Right kidney (tissue), 9 donors: ENCODE data around the gene ELL2.
A peak's percentile ranks its signal among the peaks of the same experiment; 100 is the strongest.

ENCODE experiments used
- DNase-seq: peaks from one replicate; pipeline ENCODE4 v3.0.0-alpha.2; 2016
- long read RNA-seq, 8 donors: transcript quantifications; one replicate each; lab custom pipeline, GENCODE V29; 2026

The ELL2 gene
- long read RNA-seq, donor 1, full-length matches to known transcripts, result 1 of 1 reads
- long read RNA-seq, donor 1, partial matches to known transcripts, result 0 of 1 reads
- long read RNA-seq, donor 1, other reads (novel, unspliced or antisense), result 0 of 1 reads
- long read RNA-seq, donor 2, full-length matches to known transcripts, result 2 of 7 reads
- long read RNA-seq, donor 2, partial matches to known transcripts, result 5 of 7 reads
- long read RNA-seq, donor 2, other reads (novel, unspliced or antisense), result 0 of 7 reads
- long read RNA-seq, donor 3, full-length matches to known transcripts, result 1 of 1 reads
- long read RNA-seq, donor 3, partial matches to known transcripts, result 0 of 1 reads
- long read RNA-seq, donor 3, other reads (novel, unspliced or antisense), result 0 of 1 reads
- long read RNA-seq, donor 4, full-length matches to known transcripts, result 1 of 1 reads
- long read RNA-seq, donor 4, partial matches to known transcripts, result 0 of 1 reads
- long read RNA-seq, donor 4, other reads (novel, unspliced or antisense), result 0 of 1 reads
- long read RNA-seq, donor 5, full-length matches to known transcripts, result 1 of 1 reads
- long read RNA-seq, donor 5, partial matches to known transcripts, result 0 of 1 reads
- long read RNA-seq, donor 5, other reads (novel, unspliced or antisense), result 0 of 1 reads
- long read RNA-seq, donor 6, result 0 reads
- long read RNA-seq, donor 7, partial matches to known transcripts, result 0 of 1 reads
- long read RNA-seq, donor 7, other reads (novel, unspliced or antisense), result 0 of 1 reads
- long read RNA-seq, donor 8, full-length matches to known transcripts, result 2 of 2 reads
- long read RNA-seq, donor 8, partial matches to known transcripts, result 0 of 2 reads
- long read RNA-seq, donor 8, other reads (novel, unspliced or antisense), result 0 of 2 reads

GRCh38 chr5:95961617-95962474 lies at the start of gene ELL2:
Gene ELL2, minus strand, starts transcription at chr5:95961851. Its CDS starts 130 bp downstream, at chr5:95961721.
- DNase-seq, result peak; percentile 79

DNA sequence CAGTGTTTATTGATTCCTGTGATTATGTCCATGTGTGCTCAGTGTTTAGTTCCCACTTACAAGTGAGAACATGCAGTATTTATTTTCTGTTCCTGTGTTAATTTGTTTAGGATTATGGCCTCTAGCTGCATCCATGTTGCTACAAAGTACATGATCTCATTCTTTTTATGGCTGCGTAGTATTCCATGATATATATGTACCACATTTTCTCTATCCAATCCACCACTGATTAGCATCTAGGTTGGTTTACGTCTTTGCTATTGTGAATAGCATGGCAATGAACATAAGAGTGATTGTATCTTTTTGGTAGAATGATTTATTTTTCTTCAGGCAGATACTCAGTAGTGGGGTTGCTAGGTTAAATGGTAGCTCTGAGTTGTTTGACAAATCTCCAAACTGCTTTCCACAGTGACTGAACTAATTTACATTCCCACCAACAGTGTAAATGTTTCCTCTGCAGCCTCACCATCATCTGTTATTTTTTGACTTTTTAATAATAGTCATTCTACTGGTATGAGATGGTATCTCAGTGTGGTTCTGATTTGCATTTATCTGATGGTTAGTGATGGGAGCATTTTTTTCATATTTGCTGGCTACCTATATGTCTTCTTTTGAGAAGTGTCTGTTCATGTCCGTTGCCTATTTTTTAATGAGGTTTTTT lies 47.5 kb upstream of the ELL2 start:
- no peak for DNase-seq

- DNase-seq, result no peak
These were observed 46.8 kb upstream of the ELL2 start for GRCh38 chr5:96008487-96008886.

- no peak for DNase-seq
These were observed 45.4 kb upstream of the ELL2 start for GRCh38 chr5:96007051-96007450.

GRCh38 chr5:96006291-96006690 lies 44.6 kb upstream of the ELL2 start:
- no peak for DNase-seq

GRCh38 chr5:96004754-96005153 lies 43.1 kb upstream of the ELL2 start:
- DNase-seq, result no peak

DNA sequence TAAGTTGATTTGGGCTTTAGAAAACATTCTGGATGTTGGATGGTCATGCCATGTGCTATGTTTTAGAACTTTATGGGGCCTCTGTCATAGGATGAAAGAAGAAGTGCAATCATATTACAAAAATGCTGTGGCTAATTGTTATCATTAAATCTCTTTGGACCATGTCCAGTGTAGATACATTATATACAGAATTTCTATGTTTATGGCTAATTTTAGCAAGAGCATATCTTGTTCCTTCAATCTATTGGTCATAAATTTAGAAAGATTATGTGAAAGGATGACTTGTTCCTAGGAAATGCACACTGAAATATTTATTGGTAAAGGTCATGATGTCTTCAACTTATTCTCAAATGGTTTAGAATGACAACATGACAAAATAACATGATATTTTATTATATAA lies 42.4 kb upstream of the ELL2 start:
- DNase-seq, result no peak

- DNase-seq, result no peak
These were observed 39.6 kb upstream of the ELL2 start for GRCh38 chr5:96001262-96001661.

DNA sequence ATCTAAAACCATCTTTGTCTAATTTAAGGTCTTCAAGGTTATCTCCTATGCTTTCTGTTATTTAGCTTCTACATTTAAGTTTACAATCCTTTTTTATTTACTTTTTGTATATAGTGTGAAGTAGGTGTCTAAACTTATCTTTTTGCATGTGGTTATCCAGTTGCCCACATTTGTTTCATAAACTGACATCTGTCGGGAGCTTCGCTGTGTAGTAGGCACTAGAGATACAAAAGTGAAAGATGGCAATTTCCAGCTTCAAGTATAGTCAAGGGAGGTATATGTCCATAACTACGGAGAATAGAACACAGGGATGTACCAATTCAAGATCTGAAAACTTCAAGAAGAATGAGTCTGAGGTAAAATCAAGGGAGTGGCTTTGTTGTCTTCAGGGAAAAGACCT lies 38.7 kb upstream of the ELL2 start:
- DNase-seq, result no peak

- DNase-seq, result no peak
These were observed 35.5 kb upstream of the ELL2 start for GRCh38 chr5:95996904-95997723.

GRCh38 chr5:95995962-95996489 lies 34.4 kb upstream of the ELL2 start:
- no peak for DNase-seq

GRCh38 chr5:95993776-95994175 lies 32.1 kb upstream of the ELL2 start:
- no peak for DNase-seq

- DNase-seq, result no peak
These were observed 31.6 kb upstream of the ELL2 start for GRCh38 chr5:95993266-95993665.

- no peak for DNase-seq
These were observed 27.8 kb upstream of the ELL2 start for GRCh38 chr5:95989283-95990048.

GRCh38 chr5:95988877-95989276 lies 27.2 kb upstream of the ELL2 start:
- no peak for DNase-seq

GRCh38 chr5:95988094-95988493 lies 26.4 kb upstream of the ELL2 start:
- no peak for DNase-seq

DNA sequence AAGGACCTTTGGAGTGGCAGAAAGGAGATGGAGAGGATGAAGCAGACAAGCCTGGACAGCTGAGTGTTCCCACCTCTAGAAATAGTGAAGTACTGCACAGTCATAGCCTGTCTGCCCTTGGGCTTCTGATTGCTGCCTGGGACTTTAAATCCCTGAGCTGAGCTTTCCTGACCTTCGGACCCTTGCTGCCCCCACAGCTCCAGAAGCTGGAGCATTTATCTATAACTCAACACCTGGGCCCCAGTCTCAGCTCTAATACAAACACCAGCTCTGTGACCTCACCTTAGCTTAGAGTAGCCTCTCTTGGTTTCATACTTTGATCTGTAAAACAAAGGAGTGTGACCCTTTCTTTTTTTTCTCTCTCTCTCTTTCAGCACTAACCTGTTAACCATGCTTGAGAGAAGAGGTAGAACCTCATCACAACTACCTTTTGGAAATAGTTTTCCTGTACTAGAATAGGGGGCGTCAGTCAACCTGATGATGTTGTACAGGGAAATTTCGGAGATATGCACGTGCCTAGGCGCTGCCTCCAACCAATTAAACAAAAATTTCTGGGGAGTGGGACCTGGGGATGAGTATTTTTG lies 25.4 kb upstream of the ELL2 start:
- DNase-seq, result no peak

GRCh38 chr5:95986001-95986400 lies 24.4 kb upstream of the ELL2 start:
- DNase-seq, result no peak

- DNase-seq, result no peak
These were observed 23.6 kb upstream of the ELL2 start for GRCh38 chr5:95985249-95985648.
